Activated T-cell treated with anti-CD3 and anti-CD28 coated beads for 24 hours (primary cell): Measurements from ENCODE around the gene FBXL7.

Experiments
- DNase-seq: peaks from one replicate; pipeline ENCODE4 v3.0.0-alpha.2; 2020; ENCODE audit warnings: low read depth

Gene FBXL7

GRCh38 chr5:15615859-15616258 is 115.9 kb downstream of the FBXL7 start:
- DNase-seq: no peak

- no peak for DNase-seq
Observed at GRCh38 chr5:15618938-15619337, 119.0 kb downstream of the FBXL7 start.

- no peak for DNase-seq
Observed at GRCh38 chr5:15620501-15620900, 120.5 kb downstream of the FBXL7 start.

- no peak for DNase-seq
Observed at GRCh38 chr5:15621094-15621493, 121.1 kb downstream of the FBXL7 start.

- DNase-seq: no peak
Observed at GRCh38 chr5:15623794-15624193, 123.8 kb downstream of the FBXL7 start.

- DNase-seq: no peak
Observed at GRCh38 chr5:15627109-15627508, 127.1 kb downstream of the FBXL7 start.

- no peak for DNase-seq
Observed at GRCh38 chr5:15627647-15628046, 127.7 kb downstream of the FBXL7 start.

GRCh38 chr5:15630441-15630840 is 130.5 kb downstream of the FBXL7 start:
- DNase-seq: no peak

GRCh38 chr5:15634591-15635288 is 134.8 kb downstream of the FBXL7 start:
- no peak for DNase-seq

- DNase-seq: no peak
Observed at GRCh38 chr5:15635289-15635616, 135.3 kb downstream of the FBXL7 start.

- no peak for DNase-seq
Observed at GRCh38 chr5:15637345-15637744, 137.4 kb downstream of the FBXL7 start.

- no peak for DNase-seq
Observed at GRCh38 chr5:15637886-15638285, 137.9 kb downstream of the FBXL7 start.

GRCh38 chr5:15638296-15638695 is 138.3 kb downstream of the FBXL7 start:
- no peak for DNase-seq

GRCh38 chr5:15639288-15639687 is 139.3 kb downstream of the FBXL7 start:
- DNase-seq: no peak

GRCh38 chr5:15640116-15640515 is 140.1 kb downstream of the FBXL7 start:
- DNase-seq: no peak

GRCh38 chr5:15643731-15644130 is 143.8 kb downstream of the FBXL7 start:
- no peak for DNase-seq

- no peak for DNase-seq
Observed at GRCh38 chr5:15645381-15646160, 145.6 kb downstream of the FBXL7 start.

GRCh38 chr5:15646371-15646770 is 146.4 kb downstream of the FBXL7 start:
- DNase-seq: no peak

- no peak for DNase-seq
Observed at GRCh38 chr5:15647251-15647650, 147.3 kb downstream of the FBXL7 start.

- DNase-seq: no peak
Observed at GRCh38 chr5:15650266-15650665, 150.3 kb downstream of the FBXL7 start.

GRCh38 chr5:15654779-15655178 is 154.8 kb downstream of the FBXL7 start:
- no peak for DNase-seq

- no peak for DNase-seq
Observed at GRCh38 chr5:15655683-15656082, 155.7 kb downstream of the FBXL7 start.

GRCh38 chr5:15664961-15665360 is 165.0 kb downstream of the FBXL7 start:
- DNase-seq: no peak

GRCh38 chr5:15669826-15670225 is 169.8 kb downstream of the FBXL7 start:
- DNase-seq: no peak
